GM19328 (cell line): Measurements from ENCODE around the gene ZSWIM4.

ENCODE experiments used
- ATAC-seq: cut with Tn5 transposase; IDR thresholded peaks from one replicate; pipeline ENCODE4 v1.9.1; 2021; ENCODE audit warnings: mild to moderate bottlenecking, moderate library complexity; ENCODE audit not compliant: unreplicated experiment

The ZSWIM4 gene

DNA sequence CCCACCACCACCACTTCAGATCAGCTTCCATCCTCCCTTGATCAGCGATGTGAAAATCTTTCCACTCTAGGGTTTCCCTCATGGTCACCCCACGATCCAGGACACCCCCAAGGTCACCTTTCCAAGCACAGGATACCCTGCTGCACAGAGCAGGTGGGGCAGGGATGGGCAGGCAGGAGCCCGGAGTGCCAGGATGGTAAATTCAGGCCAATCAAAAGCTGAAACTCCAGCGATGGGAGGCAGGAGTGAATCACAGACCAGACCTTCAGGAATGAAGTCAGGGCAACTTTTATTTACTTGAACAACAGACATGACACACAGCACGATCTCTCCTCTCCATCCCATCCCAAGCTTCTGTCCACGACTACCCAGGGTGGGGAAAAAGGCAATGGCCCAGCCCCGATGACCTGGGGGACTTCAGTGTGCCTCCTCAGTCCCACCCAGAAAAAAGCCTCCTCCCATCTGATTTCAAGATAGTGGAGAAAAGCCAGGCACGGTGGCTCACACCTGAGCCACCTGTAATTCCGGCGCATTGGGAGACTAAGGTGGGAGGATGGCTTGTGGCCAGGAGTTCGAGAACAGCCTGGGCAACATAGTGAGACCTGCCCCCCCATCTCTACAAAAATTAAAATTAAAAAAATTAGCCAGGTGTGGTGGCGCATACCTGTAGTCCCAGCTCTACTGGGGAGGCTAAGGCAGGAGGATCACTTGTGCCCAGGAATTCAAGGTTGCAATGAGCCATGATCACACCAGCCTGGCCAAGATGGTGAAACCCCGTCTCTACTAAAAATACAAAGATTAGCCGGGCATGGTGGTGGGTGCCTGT lies 39.2 kb downstream of the ZSWIM4 start:
- no peak for ATAC-seq

DNA sequence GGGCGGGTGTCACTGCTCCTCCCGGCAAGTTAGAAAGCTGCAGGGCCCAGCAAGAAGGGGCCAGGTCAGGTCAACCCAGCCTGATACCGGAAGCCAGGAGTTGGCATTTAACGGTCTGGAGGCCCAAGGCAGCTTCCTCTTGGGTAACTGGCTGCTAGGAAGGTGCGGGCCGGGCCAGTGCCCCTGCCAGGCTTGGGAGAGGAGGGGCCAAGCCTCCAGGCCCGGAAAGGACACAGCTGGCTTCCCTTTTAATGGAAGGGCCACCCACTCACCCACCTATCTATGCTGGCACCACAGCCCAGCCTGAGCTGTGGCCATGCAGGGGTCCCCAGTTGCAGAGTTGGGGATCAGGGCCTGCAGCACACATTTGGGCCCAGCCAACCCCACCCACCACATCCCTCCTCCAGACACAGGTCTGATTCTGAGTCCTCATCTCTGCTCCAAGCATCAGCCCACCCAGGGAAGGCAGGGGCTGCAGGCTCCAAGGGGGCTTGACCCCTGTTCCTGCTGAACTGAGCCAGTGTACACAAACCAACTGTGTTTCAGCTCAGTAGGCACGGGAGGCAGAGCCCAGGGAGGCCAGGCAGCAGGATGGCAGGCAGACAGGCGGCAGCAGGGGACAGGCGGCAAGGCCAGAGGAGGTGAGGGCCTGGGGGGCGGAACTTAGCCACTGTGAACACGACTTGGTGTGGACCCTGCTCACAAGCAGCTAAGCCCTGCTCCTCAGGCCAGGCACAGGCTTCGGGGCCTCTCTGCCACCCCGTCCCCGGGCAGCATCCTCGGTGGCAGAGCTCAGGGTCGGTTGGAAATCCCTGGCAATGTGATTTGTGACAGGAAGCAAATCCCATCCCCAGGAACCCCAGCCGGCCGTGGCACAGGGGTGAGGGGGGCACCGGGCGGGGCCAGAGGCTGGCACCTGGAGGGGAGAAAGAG lies 40.8 kb downstream of the ZSWIM4 start:
- no peak for ATAC-seq

DNA sequence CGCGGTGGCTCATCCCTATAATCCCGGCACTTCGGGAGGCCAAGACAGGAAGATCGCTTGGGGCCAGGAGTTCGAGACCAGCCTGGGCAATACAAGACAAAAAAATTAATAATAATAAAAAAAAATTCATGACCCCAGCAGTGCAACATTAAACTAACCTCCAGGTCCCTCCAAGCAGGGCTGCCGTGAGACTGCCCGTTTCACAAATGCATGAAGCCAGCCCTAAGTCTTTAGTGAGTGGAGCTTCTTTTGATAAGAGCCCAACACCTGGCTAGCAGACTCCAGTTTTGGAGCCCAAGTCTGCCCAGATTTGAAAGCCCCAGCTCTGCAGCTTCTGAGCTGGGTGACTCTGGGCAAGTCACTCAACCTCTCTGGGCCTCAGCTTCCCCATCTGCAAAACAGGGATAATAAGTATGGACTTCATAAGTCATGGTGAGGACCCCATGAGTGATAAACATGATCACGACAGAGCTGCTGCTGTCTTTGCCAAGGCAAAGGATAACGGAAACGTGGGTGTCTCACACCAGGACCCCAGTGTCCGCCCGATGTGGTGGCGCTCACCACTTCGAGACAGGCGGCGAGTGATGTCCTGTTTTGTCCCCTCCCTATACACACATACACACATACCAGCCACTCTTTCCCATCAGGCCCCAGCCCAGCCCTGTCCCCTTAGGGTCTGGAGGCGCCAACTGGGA lies 43.3 kb downstream of the ZSWIM4 start:
- ATAC-seq, result no peak

DNA sequence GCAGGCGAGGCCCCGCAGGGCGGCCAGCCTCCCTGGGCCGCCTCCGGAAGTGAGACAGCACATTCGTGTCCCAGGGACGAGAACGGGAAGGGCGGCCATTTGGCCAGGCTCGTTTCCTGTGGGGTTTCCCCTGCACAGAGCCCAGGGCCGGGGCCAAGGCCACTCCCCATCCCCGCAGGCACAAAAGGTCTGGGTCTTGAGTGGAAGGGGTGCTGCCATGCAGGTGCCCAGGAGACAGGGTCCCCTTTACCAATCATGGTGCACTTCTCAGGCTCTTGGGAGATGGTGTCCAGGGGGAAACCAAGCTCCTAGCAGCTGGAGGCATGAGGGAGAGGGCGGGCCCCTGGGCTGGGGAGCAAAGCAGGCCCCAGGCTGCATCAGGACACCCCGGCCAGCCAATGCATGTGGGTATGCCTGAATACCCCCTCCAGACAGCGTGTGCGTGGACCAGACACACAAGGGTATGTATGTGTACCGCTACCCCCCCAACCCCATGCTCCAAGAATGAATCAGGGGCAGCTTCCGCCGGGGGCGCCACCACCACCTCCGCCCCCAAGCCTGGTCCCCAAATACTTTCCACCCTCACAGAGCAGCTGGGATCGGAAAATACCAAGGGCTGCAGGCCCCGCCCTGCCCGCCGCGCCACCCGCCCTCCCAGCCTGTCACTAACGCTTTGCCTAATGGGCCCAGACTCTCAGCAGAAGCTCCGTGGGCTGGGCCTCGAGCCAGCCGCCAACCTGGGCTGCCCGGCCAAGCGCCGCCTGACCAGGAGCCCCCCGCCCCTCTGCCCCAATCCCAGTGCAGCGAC lies 44.1 kb downstream of the ZSWIM4 start:
- ATAC-seq, result no peak

DNA sequence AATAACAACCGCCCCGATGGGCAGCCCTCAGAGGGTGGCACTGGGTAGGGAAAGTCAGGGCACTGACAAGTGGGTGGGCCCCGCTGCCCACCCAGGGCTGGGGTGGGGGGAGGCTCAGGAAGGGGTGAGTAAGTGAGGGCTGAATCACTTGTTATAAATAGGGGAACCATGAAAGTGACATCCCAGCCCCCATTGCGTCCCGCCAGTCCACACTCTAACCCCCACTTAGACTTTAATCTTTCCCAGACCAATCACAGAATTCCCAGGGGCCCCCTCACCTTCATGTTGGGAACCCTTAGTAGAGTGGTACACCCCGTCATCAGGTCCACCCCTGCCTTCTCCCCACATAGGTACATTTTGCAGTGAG lies 44.7 kb downstream of the ZSWIM4 start:
- no peak for ATAC-seq

DNA sequence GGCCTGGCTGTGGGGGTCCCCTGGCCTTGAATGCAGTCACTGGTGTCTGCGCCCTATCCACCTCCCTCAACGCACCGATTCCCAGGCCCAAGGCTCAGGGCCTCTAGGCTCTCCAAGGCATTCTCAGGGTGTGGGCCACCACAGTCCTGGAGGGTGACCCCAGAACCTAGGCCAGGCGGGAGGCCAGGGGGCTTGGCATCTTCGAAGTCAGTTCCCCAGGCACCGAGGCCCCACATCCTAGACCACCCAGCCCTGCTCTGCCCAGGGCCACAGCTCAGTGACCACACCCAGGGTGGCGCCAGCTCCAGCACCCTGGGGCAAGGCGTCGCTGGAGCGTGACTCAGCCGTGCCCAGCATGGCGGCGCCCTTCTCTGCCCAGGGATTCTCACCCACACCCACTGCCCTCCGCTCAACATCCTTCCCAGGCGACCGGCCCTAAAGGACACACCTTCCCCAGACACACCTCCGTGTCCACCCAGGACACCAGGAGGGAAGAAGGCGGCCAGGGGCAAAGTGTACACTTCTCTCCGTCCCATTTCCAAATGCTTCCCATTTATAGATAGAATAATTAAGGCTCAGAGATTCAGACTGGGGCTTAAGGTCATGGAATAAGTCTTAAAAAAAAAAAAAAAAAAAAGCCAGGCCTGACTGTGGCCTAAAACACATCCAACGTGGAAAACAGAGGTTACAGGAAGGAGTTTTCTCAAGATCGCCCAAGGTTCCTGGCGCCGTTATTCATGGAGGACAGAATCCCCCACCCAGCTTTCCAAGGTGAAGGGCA lies 45.3 kb downstream of the ZSWIM4 start:
- ATAC-seq, result no peak

DNA sequence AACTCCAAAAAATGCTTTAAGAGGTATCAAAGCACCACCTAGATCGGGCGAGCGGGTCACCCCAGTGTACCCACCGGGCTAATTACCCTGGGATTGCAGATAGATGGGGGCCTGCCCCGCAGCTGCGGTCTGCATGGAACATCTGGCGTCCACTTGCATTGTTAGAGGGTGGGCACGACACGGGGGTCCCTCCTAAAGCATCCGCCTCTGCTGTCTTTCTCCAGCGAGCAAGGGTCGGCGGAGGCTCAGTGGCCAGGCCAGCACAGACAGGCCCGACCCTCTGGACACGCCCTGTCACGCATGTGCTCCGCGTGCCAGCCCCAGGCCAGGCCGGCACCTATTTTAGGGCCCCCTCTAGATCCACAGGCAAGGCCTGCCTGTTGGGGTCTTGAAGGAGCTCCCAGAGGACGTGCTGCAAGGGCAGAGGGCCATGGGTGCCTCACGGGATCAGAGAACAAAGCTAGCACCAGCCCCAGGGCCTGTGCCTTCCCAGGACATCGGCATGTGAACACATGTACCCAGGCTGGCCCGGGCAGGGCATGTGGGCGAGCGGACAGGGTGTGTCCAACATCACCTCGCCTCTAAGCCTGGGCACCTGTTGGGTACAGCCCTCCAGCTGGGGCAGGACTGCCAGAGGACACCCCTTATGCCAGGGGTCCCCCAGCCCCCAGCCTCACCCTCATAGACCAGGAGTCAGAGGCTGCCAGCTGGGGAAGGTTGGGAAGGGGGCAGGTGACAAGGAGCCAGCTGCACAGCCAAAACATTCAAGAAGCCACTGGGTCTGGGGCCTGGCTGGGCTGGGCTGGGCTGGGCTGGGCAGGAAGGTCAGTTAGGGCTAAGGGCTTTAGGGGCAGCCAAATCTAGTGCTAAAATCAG lies 46.1 kb downstream of the ZSWIM4 start:
- no peak for ATAC-seq

DNA sequence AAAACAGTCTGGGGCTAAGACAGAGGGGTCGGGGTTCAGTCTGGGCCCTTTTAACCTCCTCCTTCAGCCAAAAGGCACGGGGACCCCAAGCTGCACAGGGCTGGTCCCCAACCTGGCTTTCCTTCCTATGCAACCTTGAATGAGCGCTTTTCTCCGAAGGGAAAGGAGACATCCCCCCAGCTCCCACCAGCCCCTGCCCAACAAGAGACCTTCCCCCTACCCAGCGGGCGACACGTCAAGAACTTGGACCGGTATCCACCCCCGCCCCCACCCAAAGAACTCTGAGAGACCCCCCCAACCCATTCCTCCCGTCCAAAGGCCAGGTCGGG lies 46.7 kb downstream of the ZSWIM4 start:
- no peak for ATAC-seq

DNA sequence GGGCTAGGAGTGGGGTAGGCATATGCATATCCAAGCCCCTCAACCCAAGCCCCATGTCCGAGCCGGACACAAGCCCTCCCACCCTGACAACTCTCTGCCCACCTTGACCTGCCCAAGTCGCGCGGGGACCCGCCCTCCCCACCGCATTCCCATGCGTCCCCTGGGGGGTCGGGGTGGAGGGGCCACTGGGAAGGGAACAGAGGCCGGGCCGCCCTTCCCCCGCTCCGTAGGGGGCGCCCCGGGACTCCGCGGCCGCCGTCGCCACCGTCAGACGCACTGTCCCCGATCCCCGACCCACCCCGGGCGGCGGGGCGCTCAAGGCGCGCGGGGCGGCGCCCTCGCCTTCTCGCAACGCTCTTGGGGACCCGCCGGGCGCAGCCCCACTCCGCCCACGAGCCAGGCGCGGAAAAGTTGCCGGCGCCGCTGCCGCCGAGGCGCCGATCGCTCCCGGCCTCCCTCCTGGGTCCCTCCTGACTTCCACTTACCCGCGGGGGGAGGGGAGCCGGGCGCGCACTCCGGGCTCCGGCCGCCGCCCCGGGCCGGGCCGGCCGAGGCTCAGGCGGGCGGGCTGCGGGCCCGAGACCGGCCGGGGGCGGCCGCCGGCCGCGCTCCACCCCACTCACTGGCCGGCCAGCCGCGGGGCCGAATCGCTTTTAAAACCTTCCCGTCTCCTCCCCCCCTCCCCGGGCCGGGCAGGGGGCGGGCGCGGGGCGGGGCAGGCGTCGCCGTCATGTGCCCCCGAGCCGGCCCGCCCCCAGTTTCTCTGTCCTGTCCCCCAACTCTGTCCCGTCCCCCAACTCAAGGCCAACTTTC lies 47.3 kb downstream of the ZSWIM4 start:
- no peak for ATAC-seq

DNA sequence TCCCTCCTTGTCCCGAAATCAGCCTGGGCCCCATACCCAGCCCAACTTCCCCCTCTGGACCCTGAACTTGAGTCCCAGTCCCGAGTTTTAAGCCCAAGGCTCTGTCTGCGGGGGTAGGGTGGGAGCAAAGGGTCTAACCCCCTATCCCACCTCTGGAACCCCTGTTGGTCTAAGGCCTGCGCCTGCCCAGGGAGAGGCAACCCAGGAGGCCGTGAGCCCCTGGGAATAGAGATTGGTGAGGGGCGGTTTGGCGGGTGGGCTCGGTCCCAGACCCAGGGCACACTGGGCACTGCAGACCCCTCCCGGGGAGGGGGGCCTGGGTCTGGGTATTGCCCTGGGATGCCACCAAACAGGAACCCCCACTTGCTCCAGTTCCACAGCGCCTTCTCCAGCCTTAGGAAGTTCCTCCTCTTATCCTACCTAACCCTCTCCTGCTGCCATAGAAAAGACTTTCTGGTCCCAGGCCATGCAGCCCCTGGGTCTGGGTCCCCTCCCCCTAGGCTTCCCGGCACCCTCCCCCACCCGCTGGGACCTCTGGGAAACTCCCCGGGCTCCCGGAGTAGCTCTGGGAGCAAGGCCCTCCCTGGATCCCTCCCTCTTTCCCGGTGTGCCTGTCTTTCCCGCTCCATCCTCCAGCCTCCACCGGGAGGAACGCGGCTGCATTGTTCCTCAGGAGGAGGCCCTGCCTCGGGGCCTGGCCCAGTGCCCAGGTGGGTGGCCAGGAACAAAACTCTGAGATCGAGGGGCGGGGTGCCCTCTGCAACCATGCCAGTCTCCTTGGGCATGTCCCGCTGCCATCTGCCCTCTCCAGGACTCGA lies 48.1 kb downstream of the ZSWIM4 start:
- no peak for ATAC-seq

DNA sequence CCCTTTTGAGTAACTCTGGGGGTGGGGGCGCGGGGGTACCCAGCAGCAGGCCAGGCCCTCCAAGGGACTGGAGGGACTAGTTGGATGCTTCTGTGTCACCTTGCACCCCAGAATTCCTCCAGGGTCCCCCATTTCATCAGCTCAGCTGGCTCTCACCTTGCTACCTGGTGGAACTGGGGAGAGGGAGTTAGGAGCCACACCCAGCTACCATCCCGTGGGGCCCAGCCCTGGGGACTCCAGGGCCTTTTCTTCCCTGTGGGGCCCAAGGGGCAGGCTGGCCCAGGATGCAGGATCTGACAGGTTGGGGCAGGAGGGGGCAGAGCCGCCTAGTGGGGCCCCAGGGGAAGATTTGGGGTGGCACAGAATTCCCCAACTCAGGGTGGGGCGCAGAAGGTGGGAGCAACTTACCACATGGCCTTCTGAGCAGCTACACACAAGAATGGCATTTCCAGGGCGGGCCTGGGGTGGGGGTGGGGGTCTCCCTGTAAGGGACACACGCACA lies 48.9 kb downstream of the ZSWIM4 start:
- no peak for ATAC-seq

DNA sequence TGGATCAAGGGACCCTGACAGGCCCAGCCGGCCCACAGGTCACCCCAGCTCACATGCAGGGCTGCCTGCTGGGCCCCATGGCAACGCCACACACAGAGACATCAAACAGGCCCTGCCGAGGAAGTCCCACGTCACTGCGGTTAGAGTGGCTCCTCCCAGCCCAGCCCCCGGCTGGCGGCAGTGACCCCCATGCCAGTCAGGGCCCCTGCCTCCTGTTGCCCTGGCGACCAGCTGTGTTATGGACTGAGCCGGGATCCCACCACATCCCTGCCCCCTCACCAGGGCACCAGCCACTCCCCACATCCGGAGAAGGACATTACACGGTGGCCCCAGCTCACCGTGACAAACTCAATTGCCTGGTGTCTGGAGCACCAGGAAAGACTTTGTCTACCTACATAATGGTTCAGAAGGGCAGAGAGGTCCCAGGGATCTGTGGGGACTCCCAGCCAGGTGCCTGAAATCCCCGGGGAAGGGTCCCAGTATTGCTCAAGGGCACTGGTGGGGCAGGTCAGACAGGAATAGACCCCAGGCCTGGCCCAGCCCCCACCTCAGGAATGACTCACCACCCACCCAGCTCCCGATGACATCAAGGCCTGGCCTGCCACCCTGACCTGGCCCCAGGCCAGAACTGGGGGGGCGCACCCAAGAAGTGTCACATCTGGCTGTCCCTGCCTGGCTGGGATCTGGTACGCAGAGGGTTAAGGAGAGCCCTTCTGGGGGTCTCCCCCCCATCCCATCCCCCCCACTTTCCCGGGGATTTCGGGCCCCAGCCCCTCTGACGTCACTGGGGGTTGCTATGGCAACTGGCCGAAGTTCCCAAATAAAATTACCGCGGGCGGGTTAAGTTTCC lies 51.5 kb downstream of the ZSWIM4 start:
- peak; percentile 59 for ATAC-seq

DNA sequence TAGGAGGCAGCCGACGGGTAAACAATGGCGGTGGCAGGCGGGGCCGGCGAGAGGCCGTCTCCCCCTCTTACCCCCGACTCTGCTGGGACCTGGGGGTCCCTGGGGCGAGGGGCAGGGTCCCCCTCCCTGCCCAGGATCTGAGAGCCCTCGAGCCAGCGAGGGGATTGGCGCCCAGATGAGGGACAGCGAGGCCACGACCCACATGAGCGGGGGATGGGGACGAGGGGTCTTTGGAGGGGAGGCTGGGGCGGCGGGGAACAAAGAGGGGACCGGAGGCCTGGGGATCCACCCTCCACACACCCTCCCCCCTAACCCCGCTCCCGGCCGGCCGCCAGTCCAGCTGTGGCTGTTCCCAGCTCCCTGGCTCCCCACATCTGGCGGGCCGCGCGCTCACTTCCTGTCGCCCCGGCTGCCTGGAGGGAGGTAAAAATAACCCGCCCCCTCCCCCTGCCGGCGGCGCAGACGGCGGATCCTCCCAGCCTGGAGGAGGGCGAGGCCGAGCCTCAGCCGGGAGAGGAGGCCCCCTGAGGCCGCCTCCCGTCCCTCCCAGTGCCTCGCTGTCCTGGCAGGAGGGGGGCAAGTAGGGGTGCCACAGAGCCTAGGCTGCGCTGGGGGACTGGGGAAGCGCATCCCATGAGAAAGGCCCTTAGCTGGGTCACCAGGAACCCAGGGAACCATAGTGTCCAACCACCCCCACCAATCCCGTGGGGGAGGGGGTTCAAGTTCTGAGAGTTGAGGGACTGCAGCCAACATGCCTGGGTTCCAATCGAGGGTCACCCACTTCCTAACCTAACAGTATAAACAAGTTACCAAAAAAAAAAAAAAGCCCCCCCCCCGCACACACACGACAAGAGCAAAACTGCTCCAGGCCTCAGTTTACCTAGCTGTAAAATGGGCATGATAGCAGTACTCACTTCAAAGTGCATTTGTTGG lies 52.4 kb downstream of the ZSWIM4 start:
- no peak for ATAC-seq

DNA sequence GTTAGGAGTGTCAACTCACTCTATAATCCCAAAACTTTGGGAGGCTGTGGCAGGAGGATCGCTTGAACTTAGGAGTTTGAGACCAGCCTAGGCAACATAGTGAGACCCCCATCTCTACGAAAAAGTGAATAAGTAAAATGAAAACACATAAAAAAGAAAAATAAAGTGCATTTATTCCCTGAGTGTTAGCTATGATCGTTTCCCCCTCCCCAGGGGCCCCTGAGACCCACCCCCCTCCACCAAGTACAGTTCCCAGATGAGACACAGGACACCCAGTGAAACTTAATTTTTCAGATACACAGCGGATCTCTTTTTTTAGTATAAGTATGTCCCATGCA lies 53.1 kb downstream of the ZSWIM4 start:
- no peak for ATAC-seq
